NB4 (cell line): ENCODE measurements around the gene STX12.

Experiments used
- MYC ChIP-seq: IDR thresholded peaks from 2 replicates; pipeline ENCODE4 v1.6.1; 2011; ENCODE audit warnings: low read depth, low read length
- POLR2A ChIP-seq: IDR thresholded peaks from 2 replicates; pipeline ENCODE4 v1.6.1; 2011; ENCODE audit warnings: mild to moderate bottlenecking; ENCODE audit not compliant: insufficient read length; ENCODE audit errors: extremely low read depth
- TF ChIP-seq, protein P1 (sequence below): IDR thresholded peaks from one replicate; pipeline ENCODE4 v1.5.1; 2012; ENCODE audit warnings: low read depth, low read length

- TF ChIP-seq, protein P1, sequence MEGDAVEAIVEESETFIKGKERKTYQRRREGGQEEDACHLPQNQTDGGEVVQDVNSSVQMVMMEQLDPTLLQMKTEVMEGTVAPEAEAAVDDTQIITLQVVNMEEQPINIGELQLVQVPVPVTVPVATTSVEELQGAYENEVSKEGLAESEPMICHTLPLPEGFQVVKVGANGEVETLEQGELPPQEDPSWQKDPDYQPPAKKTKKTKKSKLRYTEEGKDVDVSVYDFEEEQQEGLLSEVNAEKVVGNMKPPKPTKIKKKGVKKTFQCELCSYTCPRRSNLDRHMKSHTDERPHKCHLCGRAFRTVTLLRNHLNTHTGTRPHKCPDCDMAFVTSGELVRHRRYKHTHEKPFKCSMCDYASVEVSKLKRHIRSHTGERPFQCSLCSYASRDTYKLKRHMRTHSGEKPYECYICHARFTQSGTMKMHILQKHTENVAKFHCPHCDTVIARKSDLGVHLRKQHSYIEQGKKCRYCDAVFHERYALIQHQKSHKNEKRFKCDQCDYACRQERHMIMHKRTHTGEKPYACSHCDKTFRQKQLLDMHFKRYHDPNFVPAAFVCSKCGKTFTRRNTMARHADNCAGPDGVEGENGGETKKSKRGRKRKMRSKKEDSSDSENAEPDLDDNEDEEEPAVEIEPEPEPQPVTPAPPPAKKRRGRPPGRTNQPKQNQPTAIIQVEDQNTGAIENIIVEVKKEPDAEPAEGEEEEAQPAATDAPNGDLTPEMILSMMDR: no peak
- TF ChIP-seq MYC: no peak
- TF ChIP-seq POLR2A: no peak
Observed at GRCh38 chr1:27745466-27745865, 27.6 kb upstream of the STX12 start.
